HepG2 (cell line): ENCODE data around the gene SMIM9. TPM values are rescaled to one million over a fixed set of nuclear protein-coding genes. Genes with fewer than 3 reads are reported as not detected.

Experiments
- HMGXB4 ChIP-seq, 2 experiments: sonication (generic) in 1 of 2; formaldehyde crosslinking in 1 of 2; IDR thresholded peaks; 2 replicates each; pipeline versions ENCODE4 v1.4.0 to v1.6.1; 2018 to 2020; ENCODE audit warnings: missing genetic modification reagents in 2 of 2, borderline replicate concordance in 1 of 2, low read depth in 1 of 2, mild to moderate bottlenecking in 1 of 2, missing biosample characterization in 1 of 2
- LBX2 ChIP-seq: sonication (generic); formaldehyde crosslinking; IDR thresholded peaks from 2 replicates; pipeline ENCODE4 v1.5.0; 2020; ENCODE audit warnings: missing genetic modification reagents, mild to moderate bottlenecking, borderline replicate concordance
- PITX1 ChIP-seq: sonication (generic); formaldehyde crosslinking; IDR thresholded peaks from 2 replicates; pipeline ENCODE4 v1.5.1; 2020; ENCODE audit warnings: mild to moderate bottlenecking, missing genetic modification reagents
- RBM39 ChIP-seq: fragments of 200-400 bp; formaldehyde crosslinking; IDR thresholded peaks from one replicate; pipeline ENCODE4 v1.6.1; 2018; ENCODE audit warnings: antibody characterized with exemption, mild to moderate bottlenecking, low read depth, low read length; ENCODE audit not compliant: poor library complexity, severe bottlenecking
- RFXAP ChIP-seq: sonication (generic); formaldehyde crosslinking; IDR thresholded peaks from 2 replicates; pipeline ENCODE4 v1.4.0; 2020; ENCODE audit warnings: missing genetic modification reagents, borderline replicate concordance
- SAP130 ChIP-seq: IDR thresholded peaks from 2 replicates; pipeline ENCODE4 v1.6.1; 2016; ENCODE audit warnings: low read depth
- SNAPC2 ChIP-seq: sonication (generic); formaldehyde crosslinking; IDR thresholded peaks from 2 replicates; pipeline ENCODE4 v1.8.1; 2022; ENCODE audit warnings: mild to moderate bottlenecking, missing genetic modification reagents
- SP4 ChIP-seq: sonication (generic); formaldehyde crosslinking; IDR thresholded peaks from 2 replicates; pipeline ENCODE4 v1.8.1; 2023; ENCODE audit warnings: mild to moderate bottlenecking, missing genetic modification reagents
- TEF ChIP-seq: sonication (generic); formaldehyde crosslinking; IDR thresholded peaks from 2 replicates; pipeline ENCODE4 v1.5.0; 2020; ENCODE audit warnings: missing genetic modification reagents
- TFDP1 ChIP-seq: IDR thresholded peaks from 2 replicates; pipeline ENCODE4 v1.6.1; 2016; ENCODE audit warnings: missing compliant biosample characterization, missing genetic modification reagents, borderline replicate concordance
- ZNF687 ChIP-seq: sonication (generic); formaldehyde crosslinking; IDR thresholded peaks from 2 replicates; pipeline ENCODE4 v1.5.1; 2020; ENCODE audit warnings: mild to moderate bottlenecking, missing genetic modification reagents, moderate library complexity
- polyA plus RNA-seq, 8 experiments: library from polyadenylated mRNA; depleted of rRNA in 3 of 8; stranded (reverse) in 7 of 8; unstranded in 1 of 8; fragments of >200 nt; fragmentation: Illumina TruSeq in 4 of 8; extraction: Trizol in 4 of 8; gene quantifications; 2 replicates each; pipeline versions ENCODE4 v1.2.1 to v1.2.3, GENCODE V29; 2011 to 2016; ENCODE audit warnings: low read depth in 4 of 8, missing spikeins in 1 of 8, mixed read lengths in 1 of 8; ENCODE audit not compliant: insufficient read depth in 1 of 8
- total RNA-seq, 5 experiments: library from RNA; depleted of rRNA; stranded (reverse); fragments of >200 nt; fragmentation: Illumina TruSeq; extraction: Trizol; gene quantifications; 2 replicates each; pipeline ENCODE4 v1.2.3, GENCODE V29; 2016; ENCODE audit warnings: low read depth in 1 of 5

The SMIM9 gene
- total and polyA plus RNA-seq, 2 of the 13 experiments (the other 11 are each of a cell fraction or from before 2014, with no cell fraction given): not detected

GRCh38 chrX:154804957-154805695, 29.3 kb downstream of the SMIM9 start, which contains the start of gene MPP1 (continued):
- TF ChIP-seq SAP130 (CRISPR knock-in tag) (peak; percentile 57), SNAPC2 (CRISPR knock-in tag) (no peak), RFXAP (0 out of 2 replicates have a peak, but pooled peaks have one; percentile 25), RBM39 (no peak), TFDP1 (CRISPR knock-in tag) (peak; percentile 60; the same call in 1 of the 2 replicates), SP4 (CRISPR knock-in tag) (peak; percentile 46; the same call in 1 of the 2 replicates), TEF (CRISPR knock-in tag) (no peak), ZNF687 (CRISPR knock-in tag) (peak; percentile 83), LBX2 (CRISPR knock-in tag) (no peak), HMGXB4 (CRISPR knock-in tag; IDR thresholded peaks at IDR 0.05; ENCODE audit: borderline replicate concordance in 1 of 2, low read depth in 1 of 2) (0 out of 4 replicates have a peak, but pooled peaks of 1 of the 2 experiments have one; percentile 24), PITX1 (CRISPR knock-in tag) (0 out of 2 replicates have a peak, but pooled peaks have one; percentile 30)
- TF ChIP-seq, all 625 proteins: peak for 46
